Measurements from ENCODE around the gene USP34.

The USP34 gene

GRCh38 chr2:61178603-61179545, 292.0 kb downstream of the USP34 start:
- peak overlapping the region; percentile 83 for H3K4me3 ChIP-seq (ENCODE audit: low read depth, low read length)
- no peak for TF ChIP-seq POLR2A (IDR thresholded peaks at IDR 0.05; ENCODE audit: extremely low read depth, insufficient read length)
- TF ChIP-seq MAX (IDR thresholded peaks at IDR 0.05; ENCODE audit: low read depth, low read length), result no peak
- no peak for TF ChIP-seq CTCF (IDR thresholded peaks at IDR 0.05; ENCODE audit: low read depth, low read length)
- no peak for TF ChIP-seq MYC (IDR thresholded peaks at IDR 0.05; ENCODE audit: low read depth, low read length)
- DNase-seq (ENCODE audit: low read depth), result no peak

GRCh38 chr2:61177727-61178549, 292.9 kb downstream of the USP34 start:
- DNase-seq (ENCODE audit: low read depth), result peak; percentile 67
- no peak for TF ChIP-seq POLR2A (IDR thresholded peaks at IDR 0.05; ENCODE audit: extremely low read depth, insufficient read length)
- no peak; the same call in 1 of the 2 replicates for TF ChIP-seq MYC (IDR thresholded peaks at IDR 0.05; ENCODE audit: low read depth, low read length)
- no peak for TF ChIP-seq CTCF (IDR thresholded peaks at IDR 0.05; ENCODE audit: low read depth, low read length)
- TF ChIP-seq MAX (IDR thresholded peaks at IDR 0.05; ENCODE audit: low read depth, low read length), result no peak
- peak overlapping the region; percentile 83 for H3K4me3 ChIP-seq (ENCODE audit: low read depth, low read length)

- DNase-seq (ENCODE audit: low read depth), result peak; percentile 95
- peak overlapping the region; percentile 83 for H3K4me3 ChIP-seq (ENCODE audit: low read depth, low read length)
- TF ChIP-seq MAX (IDR thresholded peaks at IDR 0.05; ENCODE audit: low read depth, low read length) (peak; percentile 57; the same call in 1 of the 2 replicates), POLR2A (IDR thresholded peaks at IDR 0.05; ENCODE audit: extremely low read depth, insufficient read length) (peak; percentile 88), MYC (IDR thresholded peaks at IDR 0.05; ENCODE audit: low read depth, low read length) (peak; percentile 13; the same call in 1 of the 2 replicates), CTCF (IDR thresholded peaks at IDR 0.05; ENCODE audit: low read depth, low read length) (no peak)
These were observed 293.8 kb downstream of the USP34 start for GRCh38 chr2:61176755-61177726.

GRCh38 chr2:61175036-61175435, 295.9 kb downstream of the USP34 start:
- no peak for DNase-seq (ENCODE audit: low read depth)
- TF ChIP-seq MAX (IDR thresholded peaks at IDR 0.05; ENCODE audit: low read depth, low read length) (no peak), POLR2A (IDR thresholded peaks at IDR 0.05; ENCODE audit: extremely low read depth, insufficient read length) (no peak), CTCF (IDR thresholded peaks at IDR 0.05; ENCODE audit: low read depth, low read length) (no peak), MYC (IDR thresholded peaks at IDR 0.05; ENCODE audit: low read depth, low read length) (no peak)
- H3K4me3 ChIP-seq (ENCODE audit: low read depth, low read length), result no peak overlapping the region

- TF ChIP-seq MAX (IDR thresholded peaks at IDR 0.05; ENCODE audit: low read depth, low read length) (no peak), POLR2A (IDR thresholded peaks at IDR 0.05; ENCODE audit: extremely low read depth, insufficient read length) (no peak), CTCF (IDR thresholded peaks at IDR 0.05; ENCODE audit: low read depth, low read length) (no peak), MYC (IDR thresholded peaks at IDR 0.05; ENCODE audit: low read depth, low read length) (no peak)
- DNase-seq (ENCODE audit: low read depth), result no peak
These were observed 297.8 kb downstream of the USP34 start for GRCh38 chr2:61173116-61173515.

More at GRCh38 chr2:61173116-61173515, 297.8 kb downstream of the USP34 start:
- H3K4me3 ChIP-seq (ENCODE audit: low read depth, low read length), result no peak overlapping the region

All from NB4 (cell line).